T-helper 1 cell treated with Interleukin-12 subunit alpha and Interleukin-12 subunit beta and Interleukin-4 antibody, amounts not matched to agents 30 ng/mL and 1 ng/mL, for 36 hours (primary cell): Measurements from ENCODE around the gene DENND2A. TPM values are rescaled to one million over a fixed set of nuclear protein-coding genes. Genes with fewer than 3 reads are reported as not detected.
"Not testable (repeated sequence)": the region's sequence is repeated elsewhere in the genome, so short reads cannot be mapped to it uniquely, and the experiment has no call there.

ENCODE experiments used
- intact Hi-C: fragments of 100-400 bp; cut with micrococcal nuclease; formaldehyde crosslinking; loops from one replicate; pipeline ENCODE4 v1.15.1; 2024
- total RNA-seq: library from RNA; stranded (reverse); gene quantifications from 2 replicates; pipeline ENCODE4 v1.2.3, GENCODE V29; 2022

DENND2A gene
- total RNA-seq, 1 donor from 2014 or later: not detected

- intact Hi-C loops: no loop called here
These were observed 45.0 kb downstream of the DENND2A start for GRCh38 chr7:140595468-140596092.

DNA sequence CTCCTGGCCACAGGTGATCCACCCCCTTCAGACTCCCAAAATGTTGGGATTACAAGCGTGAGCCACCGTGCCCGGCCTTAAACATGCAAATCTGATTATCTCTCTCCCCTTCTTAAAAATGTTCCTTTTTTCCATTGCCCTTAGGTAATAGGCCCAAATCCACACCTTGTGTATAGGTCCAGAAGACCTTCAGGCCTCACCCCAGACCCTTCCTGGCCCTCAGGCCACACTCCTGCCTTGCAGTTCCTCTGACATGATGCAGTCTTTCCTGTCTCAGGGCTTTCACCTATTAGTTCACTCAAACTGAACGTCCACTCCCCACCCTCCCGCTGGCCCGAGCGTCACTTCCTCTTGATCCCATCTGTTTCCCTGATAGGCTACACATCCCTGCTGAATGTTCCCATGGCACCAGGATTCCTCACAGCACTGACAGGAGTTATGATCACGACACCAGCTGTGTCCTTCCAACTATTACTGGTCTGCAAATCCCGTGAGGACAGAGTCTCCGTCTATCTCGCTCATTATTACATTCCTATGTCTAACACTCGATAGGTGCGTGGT, 46.4 kb downstream of the DENND2A start:
- intact Hi-C loops: no loop called here

DNA sequence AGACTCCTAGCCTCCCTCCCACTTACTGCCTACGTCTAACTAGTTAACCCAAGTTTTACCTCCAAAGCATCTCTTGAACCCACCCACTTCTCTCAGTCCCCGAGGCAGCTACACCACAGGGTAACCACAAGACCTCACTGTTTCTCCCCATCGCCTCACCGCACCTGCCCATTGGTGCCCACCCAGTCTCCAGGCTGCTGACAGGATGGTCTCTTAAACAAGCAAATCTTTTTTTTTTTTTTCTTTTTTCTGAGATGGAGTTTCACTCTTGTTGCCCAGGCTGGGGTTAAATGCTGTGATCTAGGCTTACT, 47.0 kb downstream of the DENND2A start:
- intact Hi-C loops: no loop called here

GRCh38 chr7:140592964-140593671, 47.5 kb downstream of the DENND2A start:
- intact Hi-C loops: no loop called here

GRCh38 chr7:140591180-140591902, 49.3 kb downstream of the DENND2A start:
- intact Hi-C loops: no loop called here

DNA sequence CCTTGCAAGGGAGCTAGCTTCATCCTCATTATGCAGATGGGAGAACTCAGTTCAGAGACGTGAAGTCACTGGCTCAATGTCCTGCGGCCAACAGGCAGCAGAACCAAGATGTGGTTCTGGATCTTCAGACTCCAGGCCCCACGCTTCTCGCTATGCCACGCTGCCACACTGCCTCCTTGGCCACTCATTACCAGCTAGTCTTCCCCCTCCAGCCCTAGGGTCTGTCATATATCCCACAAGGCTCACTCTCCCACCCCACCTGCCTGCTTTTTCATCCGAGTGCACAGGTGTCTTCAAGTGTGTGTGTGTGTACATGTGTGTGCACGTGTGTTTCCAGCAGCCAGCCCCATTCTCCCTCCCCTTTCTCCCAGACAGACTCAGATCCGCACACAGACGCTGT, 53.4 kb downstream of the DENND2A start:
- intact Hi-C loops: no loop called here

DNA sequence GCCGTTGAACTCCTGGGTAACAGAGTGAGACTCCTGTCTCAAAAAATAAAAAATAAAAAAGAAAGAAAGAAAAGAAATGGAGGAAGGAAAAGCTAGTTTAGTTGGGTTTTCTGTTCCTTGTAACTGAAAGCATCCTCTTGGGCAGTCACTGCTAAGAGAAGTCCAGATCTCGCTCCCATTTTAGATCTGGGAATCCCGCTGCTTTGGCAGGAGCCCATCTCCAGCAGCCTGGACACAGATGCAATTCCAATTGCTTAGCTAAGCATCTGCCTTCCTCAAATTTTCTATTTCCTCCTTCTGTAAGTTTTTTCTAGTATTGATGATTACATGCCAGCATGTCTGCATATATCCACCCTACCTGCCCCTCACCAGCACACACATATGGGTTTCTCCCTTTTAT, 54.1 kb downstream of the DENND2A start:
- intact Hi-C loops: no loop called here

DNA sequence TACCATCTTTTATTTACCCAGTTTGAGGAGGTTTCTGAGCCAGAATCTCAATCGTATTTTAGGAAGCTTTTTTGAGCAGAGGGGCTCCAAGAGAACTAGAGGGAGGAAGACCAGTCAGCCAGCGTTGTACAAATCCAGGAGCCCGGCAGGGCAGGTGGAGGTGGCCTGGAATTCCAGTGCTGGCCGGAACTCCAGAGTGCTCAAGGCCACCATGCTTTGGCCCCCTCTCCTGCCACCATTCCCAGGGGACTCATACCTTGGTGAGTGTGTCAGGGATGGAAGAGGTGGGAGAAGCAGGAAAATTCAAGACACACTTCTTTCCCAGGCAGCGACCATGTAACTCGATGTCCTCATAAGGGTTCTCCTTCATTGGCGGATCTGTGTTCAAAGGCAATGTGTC, 55.3 kb downstream of the DENND2A start:
- intact Hi-C loops: no loop called here

DNA sequence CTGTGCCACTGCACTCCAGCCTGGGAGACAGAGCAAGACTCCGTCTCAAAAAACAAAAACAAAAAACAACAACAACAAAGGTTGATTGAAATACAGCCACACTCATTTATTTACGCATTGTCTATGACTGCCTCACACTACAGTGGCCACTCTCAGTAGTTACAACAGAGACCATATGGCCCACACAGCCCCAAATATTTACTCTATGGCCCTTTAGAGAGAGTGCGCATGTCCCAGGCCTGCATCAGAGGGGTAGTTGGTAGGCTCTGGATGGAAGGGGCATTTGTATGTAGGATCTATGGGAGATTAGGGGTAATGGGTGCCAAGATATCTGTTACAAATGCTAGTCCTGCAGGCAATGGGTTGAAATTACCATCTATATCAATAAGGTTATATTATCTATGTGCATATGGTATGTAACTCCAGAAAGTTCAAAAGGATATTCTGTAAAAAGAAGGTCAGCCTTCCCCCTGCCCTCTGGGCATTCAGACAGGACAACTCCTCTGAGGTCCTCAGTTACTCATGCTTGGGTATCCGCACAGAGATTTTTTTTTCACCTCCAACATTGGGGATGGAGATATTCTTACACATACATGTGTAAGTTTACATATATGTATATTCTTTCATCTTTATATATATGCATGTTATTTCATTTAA, 56.3 kb downstream of the DENND2A start:
- intact Hi-C loops: no loop called here

- intact Hi-C loops: no loop called here
These were observed 59.2 kb downstream of the DENND2A start for GRCh38 chr7:140581411-140581810.

DNA sequence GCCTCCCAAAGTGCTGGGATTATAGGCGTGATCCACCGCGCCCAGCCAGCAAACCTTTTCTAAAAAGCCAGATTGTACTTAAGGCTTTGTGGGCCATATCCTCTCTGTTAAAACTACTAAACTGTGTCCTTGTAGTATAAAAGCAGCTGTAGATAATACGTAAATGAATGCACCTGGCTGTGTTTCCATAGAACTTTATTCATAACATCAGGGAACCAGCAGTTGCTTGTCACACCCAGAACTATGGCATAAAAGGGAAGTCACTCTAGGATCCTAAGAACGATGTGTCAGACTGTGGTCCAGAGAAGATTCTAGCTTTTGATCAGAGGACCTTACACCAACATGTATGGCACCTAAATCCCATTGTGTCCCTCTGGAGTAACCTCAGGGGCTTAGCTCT, 63.0 kb downstream of the DENND2A start:
- intact Hi-C loops: no loop called here

GRCh38 chr7:140576589-140576988, 64.0 kb downstream of the DENND2A start:
- intact Hi-C loops: no loop called here

DNA sequence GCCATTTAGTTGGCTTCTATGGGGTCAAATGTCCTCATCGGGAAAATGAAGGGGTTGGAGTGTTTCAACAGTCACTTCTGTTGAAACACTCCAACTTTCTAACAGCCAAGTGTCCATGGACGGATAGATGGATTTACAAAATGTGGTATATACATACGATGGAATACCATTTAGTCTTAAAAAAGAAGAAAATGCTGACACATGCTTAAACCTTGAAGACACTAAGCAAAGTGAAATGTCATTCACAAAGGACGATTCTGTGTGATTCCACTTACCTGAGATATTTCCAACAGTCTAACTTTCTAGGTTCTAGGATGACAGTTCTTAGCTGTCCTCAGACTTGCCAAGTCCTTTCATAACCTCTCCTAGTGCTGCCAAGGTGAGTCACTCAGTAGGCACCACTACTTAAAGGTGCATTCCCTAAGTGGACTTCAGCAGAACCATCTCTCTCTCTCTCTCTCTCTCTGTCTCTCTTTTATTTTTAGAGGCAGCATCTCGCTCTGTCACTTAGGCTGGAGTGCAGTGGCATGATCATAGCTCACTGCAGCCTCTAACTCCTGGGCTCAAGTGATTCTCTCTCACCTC, 69.0 kb downstream of the DENND2A start:
- intact Hi-C loops: no loop called here

GRCh38 chr7:140570120-140570519, 70.5 kb downstream of the DENND2A start:
- intact Hi-C loops: no loop called here

GRCh38 chr7:140568021-140568813, 72.4 kb downstream of the DENND2A start:
- intact Hi-C loops: no loop called here

DNA sequence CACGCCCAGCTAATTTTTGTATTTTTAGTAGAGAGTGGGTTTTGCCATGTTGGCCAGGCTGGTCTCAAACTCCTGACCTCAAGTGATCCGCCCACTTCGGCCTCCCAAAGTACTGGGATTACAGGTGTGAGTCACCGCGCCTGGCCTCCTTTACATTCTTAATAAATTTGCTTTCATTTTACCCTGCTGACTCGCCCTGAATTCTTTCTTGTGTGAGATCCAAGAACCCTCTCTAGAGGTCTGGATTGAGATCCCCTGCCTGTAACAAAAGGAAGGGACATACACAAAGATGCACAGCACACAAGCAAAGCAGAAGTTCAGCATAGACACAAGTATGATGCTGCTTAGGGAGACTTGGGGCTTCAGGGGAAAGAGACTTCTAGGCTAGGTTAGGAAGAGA, 74.4 kb downstream of the DENND2A start:
- intact Hi-C loops: not testable (repeated sequence)

DNA sequence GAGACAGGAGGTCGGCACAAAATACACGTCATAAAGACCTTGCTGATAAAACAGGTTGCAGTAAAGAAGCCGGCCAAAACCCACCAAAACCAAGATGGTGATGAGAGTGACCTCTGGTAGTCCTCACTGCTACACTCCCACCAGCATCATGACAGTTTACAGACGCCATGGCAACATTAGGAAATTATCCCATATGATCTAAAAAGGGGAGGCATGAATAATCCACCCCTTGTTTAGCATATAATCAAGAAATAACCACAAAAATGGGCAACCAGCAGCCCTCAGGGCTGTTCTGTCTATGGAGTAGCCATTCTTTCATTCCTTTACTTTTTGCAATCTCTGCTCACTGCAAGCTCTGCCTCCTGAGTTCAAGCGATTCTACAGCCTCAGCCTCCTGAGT, 74.9 kb downstream of the DENND2A start:
- intact Hi-C loops: not testable (repeated sequence)

DNA sequence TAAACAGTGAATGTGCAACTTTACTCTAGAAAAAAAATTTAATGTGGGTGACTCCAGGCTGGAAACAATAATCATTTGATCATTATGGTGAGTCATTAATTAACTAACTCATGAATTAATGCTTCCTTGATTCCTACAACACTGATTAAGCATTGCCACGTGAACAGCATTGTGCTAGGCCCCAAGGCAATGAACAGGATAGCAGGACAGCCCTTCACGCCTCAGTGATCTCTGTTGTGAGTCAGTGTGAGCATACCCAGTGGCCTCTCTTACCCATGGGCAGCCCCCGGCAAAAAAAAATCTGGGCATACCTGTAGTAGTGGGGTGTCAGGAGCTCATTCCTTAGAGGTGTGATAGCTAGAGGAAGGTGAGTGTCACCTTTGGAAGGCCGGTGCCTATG, 76.0 kb downstream of the DENND2A start:
- intact Hi-C loops: no loop called here

DNA sequence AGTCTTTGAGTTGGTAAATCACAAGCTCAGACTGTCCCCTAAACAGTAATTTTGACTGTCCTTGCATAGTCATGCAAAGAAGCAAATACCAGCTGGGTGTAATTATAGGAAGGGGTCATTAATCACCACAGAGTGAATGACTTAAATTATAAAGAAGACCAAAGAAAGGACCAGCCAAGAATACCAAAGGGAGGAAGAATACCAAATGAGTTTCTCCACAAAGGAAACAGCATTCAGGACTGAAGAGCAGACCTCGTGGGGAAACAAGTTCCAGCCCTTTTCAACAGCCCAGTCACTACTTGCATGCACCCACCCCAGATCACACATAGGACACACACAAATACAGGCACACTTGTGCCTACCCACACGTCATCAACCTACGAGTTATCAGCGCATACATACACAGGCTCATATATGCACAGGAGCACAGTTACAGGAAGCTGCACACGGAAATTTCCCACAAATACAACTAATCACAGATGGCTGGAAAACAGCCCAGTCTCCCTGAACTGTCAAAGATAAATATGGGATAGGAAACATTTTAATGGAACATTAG, 77.6 kb downstream of the DENND2A start:
- intact Hi-C loops: no loop called here

GRCh38 chr7:140559410-140559809, 81.2 kb downstream of the DENND2A start:
- intact Hi-C loops: no loop called here
